ENCODE measurements around the gene AIDA.
A peak's percentile ranks its signal among the peaks of the same experiment; 100 is the strongest.

DNA sequence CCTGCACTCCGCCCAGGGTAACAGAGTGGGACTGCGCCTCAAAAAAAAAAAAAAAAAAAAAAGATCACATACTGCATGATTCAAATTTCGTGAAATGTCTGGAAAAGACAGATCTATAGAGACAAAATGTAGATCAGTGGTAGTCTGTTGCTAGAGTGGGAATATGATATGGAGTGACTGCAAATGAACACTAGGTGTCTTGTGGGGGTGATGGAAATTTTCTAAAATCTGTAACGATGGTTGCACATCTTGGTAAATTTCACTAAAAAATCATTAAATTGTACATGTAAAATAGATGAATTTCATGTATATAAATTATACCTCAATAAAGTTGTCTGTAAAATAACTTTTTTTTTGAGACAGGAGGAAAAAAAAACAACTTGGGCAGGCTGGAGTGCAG lies 5.5 kb downstream of the AIDA start:
- peak; percentile 39; the same call in 1 of the 2 replicates for TF ChIP-seq CTCF (conservative IDR thresholded peaks at IDR 0.05; ENCODE audit: low read length)
- no peak for TF ChIP-seq EZH2phosphoT487 (IDR thresholded peaks at IDR 0.05; ENCODE audit: borderline replicate concordance, low read depth, low read length)
